Peyer's patch (tissue), 4 donors: ENCODE data around the gene PHACTR1.

Experiments used
- POLR2A ChIP-seq, 2 donors: fragments of 450-650 bp; IDR thresholded peaks; one replicate each; pipeline ENCODE4 v1.5.1; 2017; ENCODE audit warnings: antibody characterized with exemption in 2 of 2, mild to moderate bottlenecking in 2 of 2, moderate library complexity in 2 of 2
- TF ChIP-seq, protein P1 (sequence below), 6 experiments: fragments of 450-650 bp in 4 of 6; fragments of 200-600 bp in 2 of 6; sonication (generic) in 1 of 6; IDR thresholded peaks; one replicate each; pipeline ENCODE4 v1.5.1; 2017 to 2019; ENCODE audit warnings: antibody characterized with exemption in 6 of 6, mild to moderate bottlenecking in 3 of 6, moderate library complexity in 1 of 6

DNA sequence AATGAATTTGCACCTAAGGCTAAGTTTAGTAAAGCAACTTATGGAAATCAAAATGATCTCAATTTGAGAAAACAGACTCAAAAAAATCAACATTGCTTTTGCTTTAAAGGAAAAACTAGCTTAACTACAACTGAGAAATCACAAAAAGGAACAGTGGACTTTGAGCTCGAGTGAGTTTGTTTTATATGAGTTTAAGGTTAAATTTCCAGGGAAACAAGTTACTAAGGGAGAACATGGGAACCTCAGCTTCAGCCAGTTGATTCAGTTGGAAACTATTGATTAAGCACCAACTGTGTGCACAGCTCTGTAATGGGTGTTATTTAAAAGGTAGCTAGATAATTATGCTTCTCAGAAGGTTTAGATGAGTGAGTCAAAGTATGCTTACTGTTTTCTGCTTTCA, 526.0 kb downstream of the PHACTR1 start:
- TF ChIP-seq, protein P1, sequence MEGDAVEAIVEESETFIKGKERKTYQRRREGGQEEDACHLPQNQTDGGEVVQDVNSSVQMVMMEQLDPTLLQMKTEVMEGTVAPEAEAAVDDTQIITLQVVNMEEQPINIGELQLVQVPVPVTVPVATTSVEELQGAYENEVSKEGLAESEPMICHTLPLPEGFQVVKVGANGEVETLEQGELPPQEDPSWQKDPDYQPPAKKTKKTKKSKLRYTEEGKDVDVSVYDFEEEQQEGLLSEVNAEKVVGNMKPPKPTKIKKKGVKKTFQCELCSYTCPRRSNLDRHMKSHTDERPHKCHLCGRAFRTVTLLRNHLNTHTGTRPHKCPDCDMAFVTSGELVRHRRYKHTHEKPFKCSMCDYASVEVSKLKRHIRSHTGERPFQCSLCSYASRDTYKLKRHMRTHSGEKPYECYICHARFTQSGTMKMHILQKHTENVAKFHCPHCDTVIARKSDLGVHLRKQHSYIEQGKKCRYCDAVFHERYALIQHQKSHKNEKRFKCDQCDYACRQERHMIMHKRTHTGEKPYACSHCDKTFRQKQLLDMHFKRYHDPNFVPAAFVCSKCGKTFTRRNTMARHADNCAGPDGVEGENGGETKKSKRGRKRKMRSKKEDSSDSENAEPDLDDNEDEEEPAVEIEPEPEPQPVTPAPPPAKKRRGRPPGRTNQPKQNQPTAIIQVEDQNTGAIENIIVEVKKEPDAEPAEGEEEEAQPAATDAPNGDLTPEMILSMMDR (IDR thresholded peaks at IDR 0.05), result no peak
- no peak for TF ChIP-seq POLR2A (IDR thresholded peaks at IDR 0.05)
